A673 (cell line): ENCODE results near the gene DRD2. TPM values are rescaled to one million over a fixed set of nuclear protein-coding genes. Genes with fewer than 3 reads are reported as not detected.

Experiments used
- BruUV-seq: library from RNA; stranded (reverse); fragments of 400-500 nt; replicated peaks from 2 replicates; lab custom pipeline; 2021; lab: Mats Ljungman, UMichigan
- CTCF ChIA-PET: fragments of 300-600 bp; sonication (Branson Sonifier 250); formaldehyde crosslinking; loops from one replicate; lab custom pipeline; 2022; ENCODE audit warnings: antibody characterized with exemption; lab: Charles Lee
- POLR2A ChIA-PET: fragments of 300-600 bp; sonication (Branson Sonifier 250); formaldehyde crosslinking; loops from one replicate; lab custom pipeline; 2022; ENCODE audit warnings: antibody characterized with exemption; ENCODE audit not compliant: low non-redundant PET; lab: Charles Lee
- DNase-seq: peaks from one replicate; pipeline ENCODE4 v3.0.0-alpha.2; 2015; ENCODE audit warnings: low spot score
- H3K27ac ChIP-seq: fragments of 200-600 bp; sonication (generic); 2 replicates; pipeline ENCODE4 v1.5.1; 2016; ENCODE audit warnings: mixed run types, low read depth, mild to moderate bottlenecking, mixed read lengths, antibody characterized with exemption, low read length; ENCODE audit not compliant: poor library complexity, severe bottlenecking
- H3K27me3 ChIP-seq: fragments of 200-600 bp; sonication (generic); replicated peaks from 2 replicates; pipeline ENCODE4 v1.6.1; 2017; ENCODE audit warnings: mixed run types, low read depth, mild to moderate bottlenecking, mixed read lengths, antibody characterized with exemption, low read length; ENCODE audit not compliant: insufficient read depth, poor library complexity
- H3K36me3 ChIP-seq: fragments of 200-600 bp; sonication (generic); 2 replicates; pipeline ENCODE4 v1.6.1; 2016; ENCODE audit warnings: mixed run types, mild to moderate bottlenecking, mixed read lengths, antibody characterized with exemption, low read length; ENCODE audit not compliant: insufficient read depth, poor library complexity, severe bottlenecking
- H3K4me1 ChIP-seq: fragments of 200-600 bp; sonication (generic); 2 replicates; pipeline ENCODE4 v1.6.1; 2017; ENCODE audit warnings: mixed run types, mild to moderate bottlenecking, mixed read lengths, antibody characterized with exemption, low read length; ENCODE audit not compliant: insufficient read depth, poor library complexity, severe bottlenecking
- H3K4me3 ChIP-seq: fragments of 200-600 bp; sonication (generic); 2 replicates; pipeline ENCODE4 v1.5.1; 2016; ENCODE audit warnings: low read depth, mixed run types, mild to moderate bottlenecking, mixed read lengths, low read length; ENCODE audit not compliant: poor library complexity, severe bottlenecking
- H3K9me3 ChIP-seq: fragments of 200-600 bp; sonication (generic); 2 replicates; pipeline ENCODE4 v1.6.1; 2016; ENCODE audit warnings: mixed run types, low read depth, mild to moderate bottlenecking, mixed read lengths, antibody characterized with exemption, low read length; ENCODE audit not compliant: poor library complexity, severe bottlenecking
- EZH2 ChIP-seq: fragments of 200-600 bp; sonication (generic); IDR thresholded peaks from 2 replicates; pipeline ENCODE4 v1.6.1; 2017; ENCODE audit warnings: borderline replicate concordance, low read depth, mild to moderate bottlenecking, mixed read lengths, antibody characterized with exemption, low read length; ENCODE audit not compliant: poor library complexity, severe bottlenecking
- intact Hi-C: fragments of 100-400 bp; cut with micrococcal nuclease; formaldehyde crosslinking; loops from one replicate; pipeline ENCODE4 v1.10.0; 2022; ENCODE audit not compliant: unreplicated experiment
- total RNA-seq: library from RNA; stranded (reverse); gene quantifications from 2 replicates; pipeline ENCODE4 v1.2.3, GENCODE V29; 2021
- TF ChIP-seq, protein P1 (sequence below): fragments of 300-800, 200-600 bp; sonication (generic); conservative IDR thresholded peaks from 2 replicates; pipeline ENCODE4 v1.5.1; 2017; ENCODE audit warnings: low read depth, mild to moderate bottlenecking, antibody characterized with exemption, low read length, moderate library complexity, mixed read lengths

Gene DRD2
- total RNA-seq, 1 experiment from 2014 or later = 0.39 TPM

DNA sequence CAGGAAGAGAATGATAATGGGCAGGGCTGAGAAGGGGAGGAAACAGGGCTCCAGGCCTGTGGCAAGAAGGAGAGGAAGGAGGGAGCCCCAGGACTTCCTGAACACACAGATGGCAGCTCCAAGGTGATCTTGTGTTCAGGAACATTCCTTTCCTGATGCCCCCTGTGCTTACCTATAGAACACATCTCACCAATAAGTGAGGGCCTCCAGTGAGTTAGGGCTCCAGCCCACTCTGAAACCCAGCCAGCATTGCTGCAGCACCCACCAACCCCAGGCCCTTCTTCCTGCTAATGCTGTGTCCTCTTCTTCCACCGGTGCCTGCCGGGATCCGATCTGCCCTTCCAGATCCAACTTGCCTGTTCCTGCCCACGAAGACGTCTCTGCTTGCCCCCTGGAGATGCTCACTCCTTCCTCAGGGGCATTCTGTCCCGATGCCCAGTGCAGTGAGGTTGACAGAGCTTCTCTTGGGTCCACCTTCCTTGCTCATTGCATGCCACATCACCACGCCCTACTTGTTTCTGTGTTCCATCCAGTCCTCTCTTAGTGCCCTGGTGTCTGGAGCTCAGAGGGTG lies 70.3 kb downstream of the DRD2 start:
- Histone ChIP-seq H3K27me3 (no peaks in the 10 kb centered on the region), H3K4me3 (no peak overlapping the region), H3K4me1 (no peaks in the 10 kb centered on the region), H3K36me3 (no peaks in the 10 kb centered on the region), H3K27ac (no peak overlapping the region), H3K9me3 (no peaks in the 10 kb centered on the region)
- TF ChIP-seq EZH2 = no peak
- TF ChIP-seq, protein P1, sequence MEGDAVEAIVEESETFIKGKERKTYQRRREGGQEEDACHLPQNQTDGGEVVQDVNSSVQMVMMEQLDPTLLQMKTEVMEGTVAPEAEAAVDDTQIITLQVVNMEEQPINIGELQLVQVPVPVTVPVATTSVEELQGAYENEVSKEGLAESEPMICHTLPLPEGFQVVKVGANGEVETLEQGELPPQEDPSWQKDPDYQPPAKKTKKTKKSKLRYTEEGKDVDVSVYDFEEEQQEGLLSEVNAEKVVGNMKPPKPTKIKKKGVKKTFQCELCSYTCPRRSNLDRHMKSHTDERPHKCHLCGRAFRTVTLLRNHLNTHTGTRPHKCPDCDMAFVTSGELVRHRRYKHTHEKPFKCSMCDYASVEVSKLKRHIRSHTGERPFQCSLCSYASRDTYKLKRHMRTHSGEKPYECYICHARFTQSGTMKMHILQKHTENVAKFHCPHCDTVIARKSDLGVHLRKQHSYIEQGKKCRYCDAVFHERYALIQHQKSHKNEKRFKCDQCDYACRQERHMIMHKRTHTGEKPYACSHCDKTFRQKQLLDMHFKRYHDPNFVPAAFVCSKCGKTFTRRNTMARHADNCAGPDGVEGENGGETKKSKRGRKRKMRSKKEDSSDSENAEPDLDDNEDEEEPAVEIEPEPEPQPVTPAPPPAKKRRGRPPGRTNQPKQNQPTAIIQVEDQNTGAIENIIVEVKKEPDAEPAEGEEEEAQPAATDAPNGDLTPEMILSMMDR = no peak
- POLR2A ChIA-PET = no interaction called here
- DNase-seq = no peak
- intact Hi-C loops = no loop called here
- no TSS peak for BruUV-seq
- CTCF ChIA-PET = no interaction called here

DNA sequence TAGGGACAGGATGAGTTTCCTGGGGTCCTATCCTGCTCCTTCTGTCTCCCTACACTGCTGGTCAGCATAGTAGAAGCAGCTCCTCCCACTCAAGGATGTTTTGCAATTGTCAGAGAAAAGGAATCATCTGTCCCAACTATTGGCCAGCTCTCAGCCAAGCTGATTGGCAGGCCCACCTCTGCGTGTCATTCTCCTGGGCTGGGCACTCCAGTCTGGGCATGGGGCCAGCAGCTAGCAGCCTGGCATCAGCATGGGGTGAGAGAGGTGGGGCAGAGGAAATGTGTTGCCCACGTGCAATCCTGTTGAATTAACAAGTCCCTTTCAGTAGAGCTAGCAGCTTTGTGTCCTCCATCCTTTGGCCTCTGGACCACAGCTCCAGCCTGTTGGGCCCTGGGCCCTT lies 73.5 kb downstream of the DRD2 start:
- Histone ChIP-seq H3K27me3 (no peaks in the 10 kb centered on the region), H3K9me3 (no peaks in the 10 kb centered on the region), H3K4me1 (no peaks in the 10 kb centered on the region), H3K36me3 (no peaks in the 10 kb centered on the region), H3K4me3 (no peak overlapping the region), H3K27ac (no peak overlapping the region)
- ChIA-PET CTCF (no interaction called here), POLR2A (no interaction called here)
- no peak for TF ChIP-seq EZH2
- TF ChIP-seq, protein P1 = no peak
- BruUV-seq = no TSS peak
- intact Hi-C loops = no loop called here
- DNase-seq = peak; percentile 86

DNA sequence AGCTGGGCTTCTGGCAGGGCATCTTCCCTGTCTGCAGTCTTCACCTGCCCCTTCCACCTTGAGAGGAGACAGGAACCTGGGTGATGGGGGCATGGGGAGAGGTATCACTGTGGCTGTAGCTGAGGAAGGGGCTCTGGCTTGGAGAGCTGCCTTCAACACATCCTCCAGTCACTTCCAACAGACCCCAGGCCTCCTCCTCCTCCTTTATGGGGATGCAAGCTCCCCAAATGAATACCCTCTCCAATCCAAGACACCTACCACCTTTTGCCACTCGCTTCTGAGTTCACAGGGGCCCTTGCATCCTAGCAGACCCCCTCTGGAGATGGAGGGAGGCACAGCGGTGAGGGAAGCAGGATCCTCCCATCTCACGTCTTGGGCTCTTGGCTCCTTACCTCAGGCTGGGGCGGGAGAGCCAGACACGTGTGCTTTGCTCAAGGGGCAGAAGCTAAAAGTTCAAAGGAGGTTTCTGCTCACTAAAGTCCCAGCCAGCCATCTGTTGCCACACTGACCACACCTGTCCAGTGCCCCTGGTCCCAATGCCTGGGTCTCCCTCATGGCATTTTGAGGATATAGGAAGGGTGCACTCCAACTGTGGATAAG lies 74.5 kb downstream of the DRD2 start:
- CTCF ChIA-PET = no interaction called here
- intact Hi-C loops = no loop called here

More for the DNA sequence above, 74.5 kb downstream of the DRD2 start:
- Histone ChIP-seq H3K4me1 (no peaks in the 10 kb centered on the region), H3K9me3 (no peaks in the 10 kb centered on the region), H3K4me3 (no peak overlapping the region), H3K27me3 (no peaks in the 10 kb centered on the region), H3K27ac (no peak overlapping the region), H3K36me3 (no peaks in the 10 kb centered on the region)
- BruUV-seq = no TSS peak
- no peak for DNase-seq
- TF ChIP-seq, protein P1 = no peak
- TF ChIP-seq EZH2 = no peak
- POLR2A ChIA-PET = no interaction called here
